PC-3 (cell line): Measurements from ENCODE around the gene NFKB2. TPM values are rescaled to one million over a fixed set of nuclear protein-coding genes. Genes with fewer than 3 reads are reported as not detected.

ENCODE experiments used
- ATAC-seq: fragments of 200-7000 bp; cut with Tn5 transposase; 2 replicates; pipeline ENCODE4 v1.9.1; 2020; ENCODE audit warnings: mild to moderate bottlenecking, moderate library complexity
- BruUV-seq: library from RNA; stranded (reverse); fragments of 400-500 nt; replicated peaks from 2 replicates; lab custom pipeline; 2021; lab: Mats Ljungman, UMichigan
- CTCF ChIA-PET: fragments of 300-600 bp; sonication (Branson Sonifier 250); formaldehyde crosslinking; loops from one replicate; lab custom pipeline; 2022; ENCODE audit warnings: antibody characterized with exemption; lab: Charles Lee
- POLR2A ChIA-PET: fragments of 300-600 bp; sonication (Branson Sonifier 250); formaldehyde crosslinking; loops from one replicate; lab custom pipeline; 2022; ENCODE audit warnings: antibody characterized with exemption; ENCODE audit not compliant: unreplicated experiment; lab: Charles Lee
- DNase-seq: peaks from one replicate; pipeline ENCODE4 v3.0.0-alpha.2; 2015
- H2AFZ ChIP-seq: fragments of 300-600 bp; sonication (generic); 2 replicates; pipeline ENCODE4 v1.6.0; 2016; ENCODE audit warnings: antibody characterized with exemption, low read length
- H3F3A ChIP-seq: fragments of 300-600 bp; sonication (generic); one replicate; pipeline ENCODE4 v1.6.0; 2017; ENCODE audit warnings: antibody characterized with exemption, low read length, control low read depth, mild to moderate bottlenecking; ENCODE audit not compliant: unreplicated experiment
- H3K27ac ChIP-seq: fragments of 300-600 bp; sonication (generic); 2 replicates; pipeline ENCODE4 v1.5.1; 2016; ENCODE audit warnings: mild to moderate bottlenecking, low read length
- H3K27me3 ChIP-seq: fragments of 300-600 bp; sonication (generic); 2 replicates; pipeline ENCODE4 v1.6.1; 2016; ENCODE audit warnings: low read length, mixed read lengths
- H3K36me3 ChIP-seq: fragments of 300-600 bp; sonication (generic); 2 replicates; pipeline ENCODE4 v1.6.1; 2016; ENCODE audit warnings: low read depth, mixed run types, low read length, mixed read lengths
- H3K4me1 ChIP-seq: fragments of 300-600 bp; sonication (generic); 2 replicates; pipeline ENCODE4 v1.5.1; 2016; ENCODE audit warnings: low read length; ENCODE audit not compliant: insufficient read depth
- H3K4me2 ChIP-seq: fragments of 300-600 bp; sonication (generic); 2 replicates; pipeline ENCODE4 v1.6.0; 2016; ENCODE audit warnings: low read length
- H3K4me3 ChIP-seq: fragments of 300-600 bp; sonication (generic); 2 replicates; pipeline ENCODE4 v1.5.1; 2016; ENCODE audit warnings: mild to moderate bottlenecking, low read length, mixed read lengths
- H3K79me2 ChIP-seq: fragments of 300-600 bp; sonication (generic); 2 replicates; pipeline ENCODE4 v1.6.1; 2017; ENCODE audit warnings: low read length, mixed read lengths
- H3K9ac ChIP-seq: fragments of 300-600 bp; sonication (generic); 2 replicates; pipeline ENCODE4 v1.6.0; 2016; ENCODE audit warnings: mild to moderate bottlenecking, low read length
- H3K9me2 ChIP-seq: fragments of 300-600 bp; sonication (generic); replicated peaks from 2 replicates; pipeline ENCODE4 v1.6.1; 2016; ENCODE audit warnings: mixed run types, low read length, mixed read lengths
- H3K9me3 ChIP-seq: fragments of 300-600 bp; sonication (generic); 2 replicates; pipeline ENCODE4 v1.6.1; 2016; ENCODE audit warnings: low read length, mixed read lengths
- H4K20me1 ChIP-seq: fragments of 300-600 bp; sonication (generic); 2 replicates; pipeline ENCODE4 v1.6.1; 2016; ENCODE audit warnings: low read length, mixed read lengths
- CTCF ChIP-seq: fragments of 300-600 bp; sonication (generic); conservative IDR thresholded peaks from 2 replicates; pipeline ENCODE4 v1.5.1; 2017; ENCODE audit warnings: antibody characterized with exemption, low read depth, mild to moderate bottlenecking, low read length
- EZH2 ChIP-seq: fragments of 300-600 bp; sonication (generic); IDR thresholded peaks from one replicate; pipeline ENCODE4 v1.6.1; 2017; ENCODE audit warnings: antibody characterized with exemption, mild to moderate bottlenecking, low read length; ENCODE audit not compliant: unreplicated experiment
- EZH2phosphoT487 ChIP-seq: fragments of 300-600 bp; sonication (generic); IDR thresholded peaks from 2 replicates; pipeline ENCODE4 v1.6.1; 2018; ENCODE audit warnings: mild to moderate bottlenecking, antibody characterized with exemption, low read length, borderline replicate concordance
- intact Hi-C: fragments of 100-400 bp; cut with micrococcal nuclease; formaldehyde crosslinking; loops from 2 replicates; pipeline ENCODE4 v1.9.0; 2023
- total RNA-seq: library from RNA; depleted of rRNA; stranded (reverse); fragments of >200 nt; gene quantifications from 2 replicates; pipeline ENCODE4 v1.2.3, GENCODE V29; 2014

NFKB2 gene
- total RNA-seq, 1 experiment from 2014 or later = 45.0 TPM

GRCh38 chr10:102410429-102411073 lies 15.0 kb downstream of the NFKB2 start:
- ATAC-seq = no peak

DNA sequence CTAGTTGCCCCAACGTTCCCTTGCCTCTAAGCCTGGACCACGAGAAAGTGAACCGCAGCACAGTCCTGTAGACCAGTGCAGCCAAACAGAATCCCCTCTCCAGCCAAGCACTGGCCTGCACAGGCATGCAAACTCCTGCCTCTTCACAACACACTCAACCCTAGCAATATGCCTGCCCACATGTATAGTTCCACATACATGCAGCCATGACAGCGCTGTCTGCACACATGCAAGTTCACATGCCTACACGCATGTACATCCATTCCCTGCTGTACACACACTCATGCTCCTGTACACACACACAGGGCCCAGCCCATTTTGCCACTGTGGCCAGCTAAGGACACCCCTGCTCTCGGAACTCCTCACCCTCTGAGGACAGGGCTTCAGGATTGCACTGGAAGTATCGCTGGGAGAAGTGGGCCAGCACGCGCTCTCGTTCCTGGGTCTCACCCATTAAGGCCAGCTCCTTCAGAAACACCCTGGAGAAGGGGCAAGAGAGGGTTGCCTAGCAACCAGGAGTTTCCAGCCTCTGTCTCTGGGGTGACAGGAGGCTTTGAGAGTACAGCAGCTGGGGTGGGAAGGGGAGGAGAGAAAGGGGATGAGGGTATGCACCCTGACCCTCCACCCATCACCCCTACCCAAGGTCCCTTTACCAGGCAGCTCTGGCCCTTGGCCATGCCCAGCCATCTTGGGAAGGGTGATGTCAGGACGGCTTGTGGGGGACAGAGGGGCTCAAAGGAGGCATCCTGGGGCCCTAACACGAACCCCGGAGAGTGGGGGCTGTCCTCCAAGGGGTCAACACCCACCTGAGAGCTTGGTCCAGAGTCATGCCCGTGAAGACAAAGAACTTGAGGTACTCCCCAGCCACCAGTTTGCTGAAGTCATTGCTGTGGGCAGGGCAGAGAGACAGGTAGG lies 16.1 kb downstream of the NFKB2 start:
- Histone ChIP-seq H3K4me1 (no peaks in the 10 kb centered on the region), H3F3A (no peaks in the 10 kb centered on the region), H3K4me3 (no peak overlapping the region), H2AFZ (no peak overlapping the region), H3K79me2 (no peaks in the 10 kb centered on the region), H3K9me3 (no peaks in the 10 kb centered on the region), H3K9me2 (no peaks in the 10 kb centered on the region), H3K27ac (no peak overlapping the region), H4K20me1 (no peaks in the 10 kb centered on the region), H3K27me3 (peaks cover 8% of the 10 kb centered on the region; the same call in 1 of the 2 replicates), H3K9ac (no peak overlapping the region), H3K4me2 (no peak overlapping the region), H3K36me3 (no peaks in the 10 kb centered on the region)
- no peak for TF ChIP-seq CTCF
- no peak for TF ChIP-seq EZH2
- no peak for TF ChIP-seq EZH2phosphoT487
- intact Hi-C loops = no loop called here
- POLR2A ChIA-PET = no interaction called here
- CTCF ChIA-PET = no interaction called here
- no TSS peak for BruUV-seq
- no peak for ATAC-seq
- DNase-seq = no peak

More at GRCh38 chr10:102410429-102411073, 15.0 kb downstream of the NFKB2 start:
- POLR2A ChIA-PET = no interaction called here
- no peak overlapping the region for H3K4me2 ChIP-seq
- TF ChIP-seq EZH2phosphoT487 = no peak
- TF ChIP-seq EZH2 = no peak
- no peak for TF ChIP-seq CTCF
- intact Hi-C loops = no loop called here
- H3K27ac ChIP-seq = no peak overlapping the region
- H2AFZ ChIP-seq = no peak overlapping the region
- no peak overlapping the region for H3K4me3 ChIP-seq
- H3K79me2 ChIP-seq = no peaks in the 10 kb centered on the region
- BruUV-seq = no TSS peak
- H3K36me3 ChIP-seq = no peaks in the 10 kb centered on the region
- no peaks in the 10 kb centered on the region for H3K4me1 ChIP-seq
- H3K27me3 ChIP-seq = peaks cover 8% of the 10 kb centered on the region; the same call in 1 of the 2 replicates
- no peaks in the 10 kb centered on the region for H3K9me3 ChIP-seq
- H4K20me1 ChIP-seq = no peaks in the 10 kb centered on the region
- H3K9ac ChIP-seq = no peak overlapping the region
- DNase-seq = no peak
- H3K9me2 ChIP-seq = no peaks in the 10 kb centered on the region
- H3F3A ChIP-seq = no peaks in the 10 kb centered on the region
- CTCF ChIA-PET = no interaction called here
